K562 (cell line): Measurements from ENCODE around the gene CD84. TPM values are rescaled to one million over a fixed set of nuclear protein-coding genes. Genes with fewer than 3 reads are reported as not detected.

ENCODE experiments used
- ATAC-seq: fragments of 200-7000 bp; cut with Tn5 transposase; 3 replicates; pipeline ENCODE4 v1.9.1; 2020; ENCODE audit warnings: moderate library complexity
- BruUV-seq: library from RNA; stranded (reverse); fragments of 400-500 nt; replicated peaks from 2 replicates; lab custom pipeline; 2021; lab: Mats Ljungman, UMichigan
- CTCF ChIA-PET: fragments of 300-600 bp; formaldehyde crosslinking; extraction: SDS; loops from one replicate; lab custom pipeline; 2021; ENCODE audit warnings: low intra/inter-chr PET ratio; lab: Yijun Ruan, JAX
- POLR2A ChIA-PET: fragments of 300-600, 350-650 bp; sonication (Branson Sonifier 250); formaldehyde crosslinking; extraction: SDS; loops from one replicate; lab custom pipeline; 2021; ENCODE audit warnings: antibody characterized with exemption, inconsistent platforms; lab: Yijun Ruan, JAX
- DNase-seq, 4 experiments: peaks; one replicate each; pipeline versions ENCODE4 v3.0.0 to v3.0.0-alpha.2; 2011 to 2018; ENCODE audit warnings: low spot score in 3 of 4, mixed read lengths in 3 of 4; ENCODE audit errors: extremely low read depth in 1 of 4
- FAIRE-seq: peaks from 2 replicates; lab custom pipeline; 2011; peaks lifted over from hg19 to GRCh38; lab: Jason Lieb, UNC
- H2AFZ ChIP-seq: 2 replicates; pipeline ENCODE4 v1.6.0; 2011; ENCODE audit warnings: low read depth, low read length, control low read depth, inconsistent platforms
- H3K27ac ChIP-seq: fragments of 200-600 bp; 3 replicates; pipeline ENCODE4 v1.8.0; 2011; ENCODE audit warnings: low read depth, mild to moderate bottlenecking, control low read depth, inconsistent platforms, low read length, moderate library complexity, mixed read lengths; ENCODE audit errors: extremely low read depth
- H3K27me3 ChIP-seq, 2 experiments: fragments of 300-600 bp in 1 of 2; 2 replicates in 1 of 2; 3 replicates in 1 of 2; pipeline versions ENCODE4 v1.6.0 to v1.8.0; 2011; ENCODE audit warnings: inconsistent platforms in 2 of 2, low read length in 2 of 2, mild to moderate bottlenecking in 1 of 2, mixed read lengths in 1 of 2, moderate library complexity in 1 of 2; ENCODE audit not compliant: control insufficient read depth in 2 of 2, insufficient read depth in 2 of 2
- H3K36me3 ChIP-seq: fragments of 300-600 bp; 3 replicates; pipeline ENCODE4 v1.8.0; 2011; ENCODE audit warnings: mild to moderate bottlenecking, low read length, inconsistent platforms; ENCODE audit not compliant: control insufficient read depth, insufficient read depth
- H3K4me1 ChIP-seq, 2 experiments: fragments of 200-600 bp in 1 of 2; replicated peaks in 1 of 2; 2 replicates in 1 of 2; 3 replicates in 1 of 2; pipeline versions ENCODE4 v1.5.1 to v1.8.0; 2011; ENCODE audit warnings: inconsistent platforms in 2 of 2, low read length in 2 of 2, mild to moderate bottlenecking in 1 of 2, mixed read lengths in 1 of 2, moderate library complexity in 1 of 2; ENCODE audit not compliant: control insufficient read depth in 2 of 2, insufficient read depth in 2 of 2
- H3K4me2 ChIP-seq: 2 replicates; pipeline ENCODE4 v1.6.1; 2011; ENCODE audit warnings: low read length, control low read depth, inconsistent platforms, mixed read lengths; ENCODE audit not compliant: insufficient read depth
- H3K4me3 ChIP-seq: fragments of 200-600 bp; sonication (generic), shearing (Covaris generic); 2 replicates; pipeline ENCODE4 v1.5.1; 2016; ENCODE audit warnings: control low read depth, inconsistent platforms
- H3K79me2 ChIP-seq: fragments of 200-600 bp; 3 replicates; pipeline ENCODE4 v1.8.0; 2011; ENCODE audit warnings: low read length, inconsistent platforms; ENCODE audit not compliant: control insufficient read depth, insufficient read depth
- H3K9ac ChIP-seq, 2 experiments: 2 replicates each; pipeline versions ENCODE4 v1.6.0 to v1.6.1; 2011; ENCODE audit warnings: low read depth in 2 of 2, low read length in 2 of 2, control low read depth in 1 of 2, inconsistent platforms in 1 of 2, mild to moderate bottlenecking in 1 of 2, mixed read lengths in 1 of 2; ENCODE audit not compliant: insufficient read depth in 1 of 2
- H3K9me1 ChIP-seq: one replicate; pipeline ENCODE4 v1.6.0; 2011; ENCODE audit warnings: inconsistent platforms, mild to moderate bottlenecking, low read length, moderate library complexity; ENCODE audit not compliant: control insufficient read depth, insufficient read depth
- H3K9me3 ChIP-seq: replicated peaks from 2 replicates; pipeline ENCODE4 v1.5.1; 2011; ENCODE audit warnings: low read depth, low read length, inconsistent platforms; ENCODE audit not compliant: control insufficient read depth, insufficient read depth
- H4K20me1 ChIP-seq: replicated peaks from 2 replicates; pipeline ENCODE4 v1.6.1; 2011; ENCODE audit warnings: low read length, inconsistent platforms, mixed read lengths; ENCODE audit not compliant: control insufficient read depth, insufficient read depth
- CC2D1A ChIP-seq: fragments of 450-650 bp; IDR thresholded peaks from 2 replicates; pipeline ENCODE4 v1.6.1; 2017; ENCODE audit warnings: mild to moderate bottlenecking
- CREB3L1 ChIP-seq: fragments of 450-650 bp; IDR thresholded peaks from 2 replicates; pipeline ENCODE4 v1.6.1; 2014; ENCODE audit warnings: low read depth, mild to moderate bottlenecking, moderate library complexity, borderline replicate concordance
- ZNF707 ChIP-seq: fragments of 250-450 bp; sonication (Bioruptor Pico); conservative IDR thresholded peaks from 2 replicates; pipeline ENCODE4 v1.8.0; 2022; ENCODE audit warnings: inconsistent platforms, mild to moderate bottlenecking, moderate library complexity
- ZNF77 ChIP-seq: fragments of 250-450 bp; sonication (Bioruptor Pico); IDR thresholded peaks from 2 replicates; pipeline ENCODE4 v1.5.0; 2020
- WGBS: fragments of 100-300 bp; shearing (Covaris generic); methylation state at CpG from one replicate; pipeline ENCODE4 v1.1.6; 2016; ENCODE audit warnings: low coverage, mixed read lengths; ENCODE audit not compliant: insufficient coverage; ENCODE audit errors: missing lambda C conversion rate; 5-methylcytosine and 5-hydroxymethylcytosine counted together
- in situ Hi-C: fragments of 300-500 bp; cut with MboI; formaldehyde crosslinking; loops from 4 replicates; pipeline ENCODE4 v1.15.0; 2018; ENCODE audit warnings: inconsistent platforms, mixed read lengths
- intact Hi-C: fragments of 100-400 bp; cut with micrococcal nuclease; formaldehyde crosslinking; loops from 2 replicates; pipeline ENCODE4 v1.14.2; 2022
- polyA plus RNA-seq, 8 experiments: library from polyadenylated mRNA; depleted of rRNA in 4 of 8; stranded (reverse) in 5 of 8; unstranded in 3 of 8; fragments of >200 nt; fragmentation: Nextera tagmentation in 2 of 8; fragmentation: Illumina TruSeq in 1 of 8; extraction: Ambion mirVana in 2 of 8; extraction: Trizol in 1 of 8; gene quantifications; 2 replicates each; pipeline versions ENCODE4 v1.2.1 to v1.2.3, GENCODE V29; 2011 to 2014; ENCODE audit warnings: inconsistent platforms in 1 of 8, missing spikeins in 1 of 8
- total RNA-seq, 7 experiments: library from RNA; depleted of rRNA in 6 of 7; stranded (reverse); fragments of >200 nt in 6 of 7; fragmentation: Illumina TruSeq in 2 of 7; extraction: Trizol in 2 of 7; gene quantifications; 2 replicates each; pipeline versions ENCODE4 v1.2.1 to v1.2.3, GENCODE V29; 2011 to 2021; ENCODE audit warnings: low replicate concordance in 1 of 7
- TF ChIP-seq, protein P1 (sequence below): fragments of 200-800 bp; sonication (Bioruptor generic); IDR thresholded peaks from 2 replicates; pipeline ENCODE4 v1.6.1; 2017; ENCODE audit warnings: missing genetic modification characterization, missing compliant biosample characterization

The CD84 gene
- total and polyA plus RNA-seq, 9 of the 15 experiments (the other 6 are each of a cell fraction or from before 2014, with no cell fraction given) = 0.82 to 6.8 (median 2.0) TPM

DNA sequence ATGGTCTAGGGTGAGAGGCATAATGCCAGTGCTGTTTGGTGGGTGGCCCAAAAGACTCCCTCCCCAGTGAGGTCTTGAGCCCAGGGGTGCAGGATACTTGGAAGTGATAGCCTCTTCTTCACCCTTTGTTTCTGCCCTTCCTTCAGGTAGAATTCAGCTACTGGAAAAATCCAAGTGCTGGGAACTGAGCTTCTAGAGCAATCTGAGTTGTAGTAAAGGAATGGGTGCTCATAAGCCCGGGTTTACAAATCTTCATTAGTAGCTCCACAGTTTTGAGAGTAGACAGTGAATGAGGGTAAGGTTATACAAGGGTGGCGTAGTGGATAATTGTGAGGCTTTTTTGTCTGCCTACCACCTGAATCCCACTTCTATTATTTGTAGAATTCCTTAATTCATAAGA is 29.2 kb upstream of the CD84 start:
- no TSS peak for BruUV-seq
- Histone ChIP-seq H3K9ac (no peak overlapping the region), H3K4me2 (no peak overlapping the region), H3K27ac (no peak overlapping the region), H3K9me3 (peaks cover 21% of the 10 kb centered on the region), H3K27me3 (no peaks in the 10 kb centered on the region)
- 50% methylated on average over 2 of the region's 2 CpGs for WGBS
- ATAC-seq = no peak
- TF ChIP-seq CREB3L1 (no peak), ZNF77 (CRISPR knock-in tag) (no peak), ZNF707 (CRISPR knock-in tag) (no peak), CC2D1A (no peak)
- TF ChIP-seq, protein P1, sequence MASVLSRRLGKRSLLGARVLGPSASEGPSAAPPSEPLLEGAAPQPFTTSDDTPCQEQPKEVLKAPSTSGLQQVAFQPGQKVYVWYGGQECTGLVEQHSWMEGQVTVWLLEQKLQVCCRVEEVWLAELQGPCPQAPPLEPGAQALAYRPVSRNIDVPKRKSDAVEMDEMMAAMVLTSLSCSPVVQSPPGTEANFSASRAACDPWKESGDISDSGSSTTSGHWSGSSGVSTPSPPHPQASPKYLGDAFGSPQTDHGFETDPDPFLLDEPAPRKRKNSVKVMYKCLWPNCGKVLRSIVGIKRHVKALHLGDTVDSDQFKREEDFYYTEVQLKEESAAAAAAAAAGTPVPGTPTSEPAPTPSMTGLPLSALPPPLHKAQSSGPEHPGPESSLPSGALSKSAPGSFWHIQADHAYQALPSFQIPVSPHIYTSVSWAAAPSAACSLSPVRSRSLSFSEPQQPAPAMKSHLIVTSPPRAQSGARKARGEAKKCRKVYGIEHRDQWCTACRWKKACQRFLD (CRISPR knock-in tag) = no peak
- TF ChIP-seq, all 486 proteins: peak for 0
- Histone ChIP-seq H3K4me1 (peaks cover 0 to 22% of the 10 kb centered on the region in 2 experiments; a peak in 2 of 5 replicates), H4K20me1 (no peaks in the 10 kb centered on the region), H3K36me3 (no peaks in the 10 kb centered on the region), H3K4me3 (no peak overlapping the region), H3K79me2 (no peaks in the 10 kb centered on the region), H3K9me1 (no peaks in the 10 kb centered on the region), H2AFZ (no peak overlapping the region)
- ChIA-PET POLR2A (interaction anchor here (0.6 to 1.1 kb wide), 2 partner anchors 187 to 374 kb away, joined by 3 to 7 read pairs; no protein-coding TSS in a partner anchor), CTCF (interaction anchor here (2.6 kb wide), 1 partner anchor 179 kb away, joined by 54 read pairs; no protein-coding TSS in a partner anchor)
- in situ Hi-C loops (loop anchor here (5.0 kb wide), 1 partner anchor 181 kb away; no protein-coding TSS in a partner anchor), intact Hi-C loops (loop anchor here (10.0 kb wide), 1 partner anchor 414 kb away; the partner anchor contains the start of gene CASQ1)
- DNase-seq (no peak), FAIRE-seq (no peak)
